Loucy (cell line): ENCODE data around the gene LCE1D.
A peak's percentile ranks its signal among the peaks of the same experiment; 100 is the strongest.

Experiments used
- H2AFZ ChIP-seq: fragments of 200-600 bp; sonication (generic); 2 replicates; pipeline ENCODE4 v1.6.0; 2016; ENCODE audit warnings: antibody characterized with exemption, mild to moderate bottlenecking, low read length, moderate library complexity
- H3F3A ChIP-seq: fragments of 200-600 bp; 2 replicates; pipeline ENCODE4 v1.6.0; 2016; ENCODE audit warnings: antibody characterized with exemption, low read depth, mild to moderate bottlenecking
- H3K27me3 ChIP-seq: fragments of 200-600 bp; sonication (generic); 2 replicates; pipeline ENCODE4 v1.6.1; 2014; ENCODE audit warnings: low read length, mild to moderate bottlenecking; ENCODE audit not compliant: insufficient read depth, poor library complexity, severe bottlenecking
- H3K36me3 ChIP-seq: fragments of 200-600 bp; sonication (generic); 2 replicates; pipeline ENCODE4 v1.6.1; 2016; ENCODE audit warnings: low read length; ENCODE audit not compliant: insufficient read depth
- H3K4me1 ChIP-seq: fragments of 200-600 bp; sonication (generic); 2 replicates; pipeline ENCODE4 v1.5.1; 2014; ENCODE audit warnings: low read length, mild to moderate bottlenecking; ENCODE audit not compliant: insufficient read depth, poor library complexity, severe bottlenecking
- H3K4me2 ChIP-seq: fragments of 200-600 bp; sonication (generic); 2 replicates; pipeline ENCODE4 v1.6.0; 2014; ENCODE audit warnings: antibody characterized with exemption, low read length, low read depth, mild to moderate bottlenecking; ENCODE audit not compliant: poor library complexity, severe bottlenecking
- H3K4me3 ChIP-seq: fragments of 200-600 bp; sonication (generic); 2 replicates; pipeline ENCODE4 v1.5.1; 2014; ENCODE audit warnings: low read length, mild to moderate bottlenecking, mixed read lengths; ENCODE audit not compliant: poor library complexity, severe bottlenecking
- H3K79me2 ChIP-seq: fragments of 200-600 bp; sonication (generic); 2 replicates; pipeline ENCODE4 v1.6.1; 2014; ENCODE audit warnings: low read length; ENCODE audit not compliant: insufficient read depth
- H3K9ac ChIP-seq: fragments of 200-600 bp; sonication (generic); 2 replicates; pipeline ENCODE4 v1.6.0; 2014; ENCODE audit warnings: mild to moderate bottlenecking, low read depth, low read length, moderate library complexity; ENCODE audit not compliant: poor library complexity, severe bottlenecking
- H3K9me2 ChIP-seq: fragments of 200-600 bp; sonication (generic); replicated peaks from 2 replicates; pipeline ENCODE4 v1.6.1; 2016; ENCODE audit warnings: low read depth, low read length, mixed read lengths
- H3K9me3 ChIP-seq: fragments of 200-600 bp; sonication (generic); 2 replicates; pipeline ENCODE4 v1.6.1; 2014; ENCODE audit warnings: mild to moderate bottlenecking, antibody characterized with exemption, low read length, low read depth; ENCODE audit not compliant: insufficient read depth
- H4K20me1 ChIP-seq: fragments of 200-600 bp; sonication (generic); 2 replicates; pipeline ENCODE4 v1.6.0; 2014; ENCODE audit warnings: antibody characterized with exemption, low read length, mild to moderate bottlenecking; ENCODE audit not compliant: insufficient read depth, poor library complexity, severe bottlenecking
- EZH2phosphoT487 ChIP-seq: fragments of 200-600 bp; IDR thresholded peaks from 2 replicates; pipeline ENCODE4 v1.6.1; 2018; ENCODE audit warnings: antibody characterized with exemption, mild to moderate bottlenecking, moderate library complexity, borderline replicate concordance
- TF ChIP-seq, protein P1 (sequence below): fragments of 200-600 bp; sonication (generic); conservative IDR thresholded peaks from 2 replicates; pipeline ENCODE4 v1.5.1; 2014; ENCODE audit warnings: mild to moderate bottlenecking, antibody characterized with exemption, low read length

The LCE1D gene

DNA sequence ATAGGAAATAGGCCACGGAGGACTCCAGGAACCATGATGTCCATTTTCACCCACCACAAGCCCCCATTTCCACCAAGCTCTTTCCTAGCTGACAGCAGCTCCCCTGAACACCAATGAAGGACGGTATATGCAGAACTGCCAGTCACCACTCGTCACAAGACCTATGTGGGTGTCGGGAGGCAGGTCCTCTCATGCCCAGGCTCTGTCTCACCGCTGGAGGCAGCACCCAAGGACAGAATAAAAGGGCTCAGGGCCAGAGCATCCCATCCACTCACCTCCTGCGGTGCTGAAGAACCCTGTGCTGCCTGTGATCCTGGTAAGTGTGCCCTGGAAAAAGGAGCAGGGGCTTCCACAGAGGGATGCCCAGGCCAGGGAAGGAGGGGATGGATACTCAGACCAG lies 21.6 kb upstream of the LCE1D start, which contains the start of gene LCE1F:
Gene LCE1F, plus strand, starts transcription at position 266 of the 400 bp plus-strand sequence. CDS start 1,232 bp downstream, outside the sequence.
- TF ChIP-seq, protein P1, sequence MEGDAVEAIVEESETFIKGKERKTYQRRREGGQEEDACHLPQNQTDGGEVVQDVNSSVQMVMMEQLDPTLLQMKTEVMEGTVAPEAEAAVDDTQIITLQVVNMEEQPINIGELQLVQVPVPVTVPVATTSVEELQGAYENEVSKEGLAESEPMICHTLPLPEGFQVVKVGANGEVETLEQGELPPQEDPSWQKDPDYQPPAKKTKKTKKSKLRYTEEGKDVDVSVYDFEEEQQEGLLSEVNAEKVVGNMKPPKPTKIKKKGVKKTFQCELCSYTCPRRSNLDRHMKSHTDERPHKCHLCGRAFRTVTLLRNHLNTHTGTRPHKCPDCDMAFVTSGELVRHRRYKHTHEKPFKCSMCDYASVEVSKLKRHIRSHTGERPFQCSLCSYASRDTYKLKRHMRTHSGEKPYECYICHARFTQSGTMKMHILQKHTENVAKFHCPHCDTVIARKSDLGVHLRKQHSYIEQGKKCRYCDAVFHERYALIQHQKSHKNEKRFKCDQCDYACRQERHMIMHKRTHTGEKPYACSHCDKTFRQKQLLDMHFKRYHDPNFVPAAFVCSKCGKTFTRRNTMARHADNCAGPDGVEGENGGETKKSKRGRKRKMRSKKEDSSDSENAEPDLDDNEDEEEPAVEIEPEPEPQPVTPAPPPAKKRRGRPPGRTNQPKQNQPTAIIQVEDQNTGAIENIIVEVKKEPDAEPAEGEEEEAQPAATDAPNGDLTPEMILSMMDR, result no peak
- Histone ChIP-seq H3K9ac (no peak within 1 kb of the TSS), H3K9me3 (no peaks in the 10 kb centered on the region), H3K36me3 (no peaks in the 10 kb centered on the region), H2AFZ (no peak within 1 kb of the TSS), H3K4me3 (no peak within 1 kb of the TSS), H3K4me2 (no peak within 1 kb of the TSS), H3K9me2 (no peaks in the 10 kb centered on the region), H3K27me3 (no peaks in the 10 kb centered on the region), H3F3A (no peaks in the 10 kb centered on the region), H3K79me2 (no peaks in the 10 kb centered on the region), H4K20me1 (no peaks in the 10 kb centered on the region), H3K4me1 (no peaks in the 10 kb centered on the region)

DNA sequence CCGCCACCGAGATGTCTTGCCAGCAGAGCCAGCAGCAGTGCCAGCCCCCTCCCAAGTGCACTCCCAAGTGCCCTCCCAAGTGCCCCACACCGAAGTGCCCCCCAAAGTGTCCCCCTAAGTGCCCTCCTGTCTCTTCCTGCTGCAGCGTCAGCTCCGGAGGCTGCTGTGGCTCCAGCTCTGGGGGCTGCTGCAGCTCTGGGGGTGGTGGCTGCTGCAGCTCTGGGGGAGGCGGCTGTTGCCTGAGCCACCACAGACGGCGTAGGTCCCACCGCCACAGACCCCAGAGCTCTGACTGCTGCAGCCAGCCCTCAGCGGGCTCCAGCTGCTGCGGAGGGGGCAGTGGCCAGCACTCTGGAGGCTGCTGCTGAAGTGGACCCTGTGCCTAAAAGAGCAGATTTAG lies 20.2 kb upstream of the LCE1D start:
- Histone ChIP-seq H3K79me2 (no peaks in the 10 kb centered on the region), H4K20me1 (no peaks in the 10 kb centered on the region), H3K4me1 (no peaks in the 10 kb centered on the region), H2AFZ (no peak overlapping the region), H3K36me3 (no peaks in the 10 kb centered on the region), H3K9me3 (no peaks in the 10 kb centered on the region), H3K4me3 (no peak overlapping the region), H3K4me2 (no peak overlapping the region), H3K27me3 (no peaks in the 10 kb centered on the region), H3K9me2 (no peaks in the 10 kb centered on the region), H3F3A (no peaks in the 10 kb centered on the region), H3K9ac (no peak overlapping the region)
- TF ChIP-seq EZH2phosphoT487, result no peak

DNA sequence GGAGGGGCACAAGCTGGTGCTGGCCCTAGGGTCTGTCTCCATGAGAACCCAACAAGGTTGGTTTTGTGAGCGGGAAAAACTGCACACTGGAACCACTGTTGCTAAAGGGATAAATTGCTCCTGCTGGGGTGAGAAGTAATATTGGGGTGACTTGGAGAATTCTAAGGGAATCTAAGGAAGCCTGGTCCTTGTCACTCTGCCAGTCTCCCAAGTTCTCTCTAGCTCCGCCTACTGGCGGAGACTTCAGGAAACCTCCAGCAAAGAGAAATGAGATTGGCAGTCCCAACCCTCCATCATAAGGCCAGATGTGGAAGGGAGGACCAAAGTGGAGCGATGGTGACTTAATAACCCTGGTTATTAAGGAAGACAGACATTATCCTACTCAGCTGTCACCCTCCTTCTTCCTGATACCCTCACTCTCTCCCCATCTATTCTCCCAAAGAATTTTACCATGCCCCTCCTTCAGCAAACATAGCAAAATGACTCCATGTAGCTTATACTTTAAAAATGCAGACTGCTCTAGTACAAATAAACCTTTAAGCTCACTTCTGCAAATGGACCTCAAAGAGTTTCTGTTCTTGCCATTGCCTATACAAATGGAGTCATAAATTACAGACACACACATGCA lies 18.9 kb upstream of the LCE1D start:
- Histone ChIP-seq H4K20me1 (no peaks in the 10 kb centered on the region), H3K79me2 (no peaks in the 10 kb centered on the region), H3K4me1 (no peaks in the 10 kb centered on the region), H3K4me3 (no peak overlapping the region), H3K27me3 (no peaks in the 10 kb centered on the region), H3F3A (no peaks in the 10 kb centered on the region), H3K36me3 (no peaks in the 10 kb centered on the region), H3K4me2 (no peak overlapping the region), H3K9me3 (no peaks in the 10 kb centered on the region), H2AFZ (no peak overlapping the region), H3K9ac (no peak overlapping the region), H3K9me2 (no peaks in the 10 kb centered on the region)
- no peak for TF ChIP-seq EZH2phosphoT487
- TF ChIP-seq, protein P1, result peak; percentile 69

DNA sequence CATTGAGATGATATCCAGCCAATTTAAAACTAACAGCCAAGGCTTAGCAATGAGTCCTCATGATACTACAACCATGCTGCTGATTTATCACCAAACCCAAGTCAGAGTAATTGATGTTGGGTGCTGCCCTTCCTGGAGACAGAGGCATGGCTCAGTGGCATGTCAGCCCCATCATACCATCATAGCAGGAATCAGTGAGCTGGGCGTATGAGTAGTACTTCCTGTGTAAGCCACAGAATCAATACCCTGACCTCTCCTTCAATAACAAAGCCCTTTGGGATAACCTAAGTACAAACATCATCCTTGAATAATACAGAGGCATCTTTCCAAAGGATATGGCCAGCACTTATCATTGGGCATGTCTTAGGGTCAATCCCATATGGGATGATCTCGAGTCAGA lies 13.4 kb upstream of the LCE1D start:
- Histone ChIP-seq H3K27me3 (no peaks in the 10 kb centered on the region), H3K4me3 (no peak overlapping the region), H3K9ac (no peak overlapping the region), H2AFZ (no peak overlapping the region), H3K79me2 (no peaks in the 10 kb centered on the region), H4K20me1 (no peaks in the 10 kb centered on the region), H3K4me2 (no peak overlapping the region), H3K4me1 (no peaks in the 10 kb centered on the region), H3F3A (no peaks in the 10 kb centered on the region), H3K36me3 (no peaks in the 10 kb centered on the region), H3K9me3 (no peaks in the 10 kb centered on the region), H3K9me2 (no peaks in the 10 kb centered on the region)
- TF ChIP-seq, protein P1, result no peak
- no peak for TF ChIP-seq EZH2phosphoT487
